ENCODE data around the gene NHLH1.

- TF ChIP-seq EP300 (IDR thresholded peaks at IDR 0.05) (no peak), POLR2A (IDR thresholded peaks at IDR 0.05; ENCODE audit: low read depth) (no peak), POLR2AphosphoS5 (IDR thresholded peaks at IDR 0.05) (no peak)
- TF ChIP-seq, protein P1, sequence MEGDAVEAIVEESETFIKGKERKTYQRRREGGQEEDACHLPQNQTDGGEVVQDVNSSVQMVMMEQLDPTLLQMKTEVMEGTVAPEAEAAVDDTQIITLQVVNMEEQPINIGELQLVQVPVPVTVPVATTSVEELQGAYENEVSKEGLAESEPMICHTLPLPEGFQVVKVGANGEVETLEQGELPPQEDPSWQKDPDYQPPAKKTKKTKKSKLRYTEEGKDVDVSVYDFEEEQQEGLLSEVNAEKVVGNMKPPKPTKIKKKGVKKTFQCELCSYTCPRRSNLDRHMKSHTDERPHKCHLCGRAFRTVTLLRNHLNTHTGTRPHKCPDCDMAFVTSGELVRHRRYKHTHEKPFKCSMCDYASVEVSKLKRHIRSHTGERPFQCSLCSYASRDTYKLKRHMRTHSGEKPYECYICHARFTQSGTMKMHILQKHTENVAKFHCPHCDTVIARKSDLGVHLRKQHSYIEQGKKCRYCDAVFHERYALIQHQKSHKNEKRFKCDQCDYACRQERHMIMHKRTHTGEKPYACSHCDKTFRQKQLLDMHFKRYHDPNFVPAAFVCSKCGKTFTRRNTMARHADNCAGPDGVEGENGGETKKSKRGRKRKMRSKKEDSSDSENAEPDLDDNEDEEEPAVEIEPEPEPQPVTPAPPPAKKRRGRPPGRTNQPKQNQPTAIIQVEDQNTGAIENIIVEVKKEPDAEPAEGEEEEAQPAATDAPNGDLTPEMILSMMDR (IDR thresholded peaks at IDR 0.05): no peak
Observed at GRCh38 chr1:160363010-160363409, 3.9 kb upstream of the NHLH1 start.

Measured in esophagus muscularis mucosa (tissue), 4 donors.